GM12878 (cell line): ENCODE results near the gene CEP76. TPM values are rescaled to one million over a fixed set of nuclear protein-coding genes. Genes with fewer than 3 reads are reported as not detected.

Source experiments
- ATAC-seq: fragments of 200-7000 bp; cut with Tn5 transposase; 3 replicates; pipeline ENCODE4 v1.9.1; 2020; ENCODE audit warnings: mild to moderate bottlenecking, moderate library complexity
- BruUV-seq: library from RNA; stranded (reverse); fragments of 400-500 nt; replicated peaks from 2 replicates; lab custom pipeline; 2021; lab: Mats Ljungman, UMichigan
- CTCF ChIA-PET: fragments of 300-600 bp; sonication (Branson Sonifier 250); formaldehyde crosslinking; extraction: SDS; loops from one replicate; lab custom pipeline; 2021; ENCODE audit warnings: inconsistent platforms; lab: Yijun Ruan, JAX
- POLR2A ChIA-PET: fragments of 350-600 bp; formaldehyde crosslinking; extraction: SDS; loops from one replicate; lab custom pipeline; 2021; ENCODE audit warnings: inconsistent platforms; lab: Charles Lee
- RAD21 ChIA-PET: fragments of 300-600 bp; sonication (Branson Sonifier 250); formaldehyde crosslinking; loops from one replicate; lab custom pipeline; 2023; ENCODE audit warnings: antibody characterized with exemption; ENCODE audit not compliant: unreplicated experiment; lab: Charles Lee
- SMC1A ChIA-PET: fragments of 300-600 bp; sonication (Branson Sonifier 250); formaldehyde crosslinking; loops from one replicate; lab custom pipeline; 2023; ENCODE audit not compliant: unreplicated experiment, uncharacterized antibody; lab: Charles Lee
- DNase-seq: peaks from one replicate; pipeline ENCODE4 v3.0.0-alpha.2; 2011; ENCODE audit warnings: low read depth, low spot score
- FAIRE-seq: peaks from 3 replicates; lab custom pipeline; 2011; peaks lifted over from hg19 to GRCh38; lab: Jason Lieb, UNC
- H2AFZ ChIP-seq: 2 replicates; pipeline ENCODE4 v1.6.0; 2011; ENCODE audit warnings: low read depth, low read length, control low read depth; ENCODE audit not compliant: control insufficient read depth
- H3K27ac ChIP-seq: 2 replicates; pipeline ENCODE4 v1.5.1; 2011; ENCODE audit warnings: control low read depth; ENCODE audit not compliant: control insufficient read depth, insufficient read depth
- H3K27me3 ChIP-seq, 2 experiments: replicated peaks in 1 of 2; 2 replicates each; pipeline versions ENCODE4 v1.6.0 to v1.6.1; 2011; ENCODE audit warnings: low read length in 1 of 2; ENCODE audit not compliant: control insufficient read depth in 2 of 2, insufficient read depth in 2 of 2
- H3K36me3 ChIP-seq, 2 experiments: 2 replicates each; pipeline ENCODE4 v1.5.1; 2011; ENCODE audit warnings: low read length in 1 of 2; ENCODE audit not compliant: control insufficient read depth in 2 of 2, insufficient read depth in 2 of 2
- H3K4me1 ChIP-seq: 2 replicates; pipeline ENCODE4 v1.6.1; 2011; ENCODE audit warnings: mild to moderate bottlenecking, low read length, moderate library complexity, mixed read lengths; ENCODE audit not compliant: control insufficient read depth, insufficient read depth
- H3K4me2 ChIP-seq: 2 replicates; pipeline ENCODE4 v1.6.0; 2011; ENCODE audit warnings: control low read depth; ENCODE audit not compliant: control insufficient read depth, insufficient read depth
- H3K4me3 ChIP-seq: fragments of 200-600 bp; sonication (generic); 2 replicates; pipeline ENCODE4 v1.5.1; 2016
- H3K79me2 ChIP-seq: 2 replicates; pipeline ENCODE4 v1.6.0; 2011; ENCODE audit warnings: low read length; ENCODE audit not compliant: control insufficient read depth, insufficient read depth
- H3K9ac ChIP-seq: 2 replicates; pipeline ENCODE4 v1.8.0; 2011; ENCODE audit warnings: low read length, control low read depth, mixed read lengths; ENCODE audit not compliant: control insufficient read depth, insufficient read depth
- H3K9me3 ChIP-seq: replicated peaks from 3 replicates; pipeline ENCODE4 v1.5.1; 2011; ENCODE audit warnings: mild to moderate bottlenecking, low read length; ENCODE audit not compliant: control insufficient read depth, insufficient read depth
- H4K20me1 ChIP-seq: 2 replicates; pipeline ENCODE4 v1.6.0; 2011; ENCODE audit not compliant: control insufficient read depth, insufficient read depth
- BMI1 ChIP-seq: fragments of 450-650 bp; IDR thresholded peaks from 2 replicates; pipeline ENCODE4 v1.6.1; 2016; ENCODE audit warnings: mild to moderate bottlenecking, moderate library complexity, borderline replicate concordance
- CHD2 ChIP-seq: IDR thresholded peaks from 2 replicates; pipeline ENCODE4 v1.6.1; 2011; ENCODE audit warnings: low read depth, low read length, improper control_type of control experiment, borderline replicate concordance
- CREB1 ChIP-seq: IDR thresholded peaks from 2 replicates; pipeline ENCODE4 v1.6.1; 2012; ENCODE audit warnings: low read depth, mild to moderate bottlenecking, inconsistent platforms
- IKZF2 ChIP-seq, 2 experiments: fragments of 450-650 bp; IDR thresholded peaks; 2 replicates each; pipeline ENCODE4 v1.6.1; 2017; ENCODE audit warnings: mild to moderate bottlenecking in 2 of 2, moderate library complexity in 2 of 2
- IRF5 ChIP-seq: fragments of 450-650 bp; IDR thresholded peaks from 2 replicates; pipeline ENCODE4 v1.6.1; 2017; ENCODE audit warnings: borderline replicate concordance
- MYC ChIP-seq: IDR thresholded peaks from 2 replicates; pipeline ENCODE4 v1.6.1; 2011; ENCODE audit warnings: mild to moderate bottlenecking, low read length, moderate library complexity, inconsistent platforms; ENCODE audit not compliant: insufficient read depth, insufficient replicate concordance, insufficient read length, severe bottlenecking
- SIN3A ChIP-seq: IDR thresholded peaks from 2 replicates; pipeline ENCODE4 v1.6.1; 2012; ENCODE audit warnings: low read depth, low read length, improper control_type of control experiment
- TCF12 ChIP-seq: IDR thresholded peaks from 2 replicates; pipeline ENCODE4 v1.6.1; 2011; ENCODE audit warnings: low read depth, mild to moderate bottlenecking, low read length
- WRNIP1 ChIP-seq: IDR thresholded peaks from 2 replicates; pipeline ENCODE4 v1.6.1; 2011; ENCODE audit warnings: low read depth, low read length, improper control_type of control experiment, borderline replicate concordance
- ZZZ3 ChIP-seq: IDR thresholded peaks from 2 replicates; pipeline ENCODE4 v1.6.1; 2011; ENCODE audit warnings: low read depth; ENCODE audit not compliant: control insufficient read depth, insufficient read length
- WGBS: methylation state at CpG from one replicate; pipeline ENCODE4 v1.1.6; 2016; ENCODE audit warnings: low lambda C conversion rate; ENCODE audit not compliant: insufficient replicate concordance, insufficient coverage; ENCODE audit errors: missing lambda C conversion rate; 5-methylcytosine and 5-hydroxymethylcytosine counted together
- in situ Hi-C: fragments of 300-500 bp; cut with MboI; formaldehyde crosslinking; loops from 9 replicates; pipeline ENCODE4 v1.14.3; 2018; ENCODE audit warnings: mixed read lengths
- intact Hi-C: fragments of 100-400 bp; cut with micrococcal nuclease; formaldehyde crosslinking; loops from one replicate; pipeline ENCODE4 v1.14.2; 2022; ENCODE audit not compliant: unreplicated experiment
- polyA plus RNA-seq, 11 experiments: library from polyadenylated mRNA; depleted of rRNA in 4 of 11; unstranded in 6 of 11; stranded (reverse) in 5 of 11; fragments of >200 nt; fragmentation: Nextera tagmentation in 4 of 11; fragmentation: Illumina TruSeq in 1 of 11; extraction: Ambion mirVana in 4 of 11; extraction: Trizol in 1 of 11; gene quantifications; 1 replicate in 1 of 11; 2 replicates in 10 of 11; pipeline versions ENCODE4 v1.2.1 to v1.2.3, GENCODE V29; 2011 to 2016; ENCODE audit warnings: inconsistent platforms in 2 of 11, missing spikeins in 2 of 11, low read depth in 1 of 11
- total RNA-seq, 4 experiments: library from RNA; depleted of rRNA in 3 of 4; stranded (reverse); fragments of >200 nt in 3 of 4; fragmentation: Illumina TruSeq in 1 of 4; extraction: Trizol in 1 of 4; gene quantifications; 2 replicates each; pipeline versions ENCODE4 v1.2.1 to v1.2.3, GENCODE V29; 2013 to 2021

CEP76 gene
- total and polyA plus RNA-seq, 10 of the 15 experiments (the other 5 are each of a cell fraction or from before 2014, with no cell fraction given): 3.9 to 14.9 (median 13.2) TPM

GRCh38 chr18:12654971-12655370, 47.6 kb downstream of the CEP76 start:
- no peaks in the 10 kb centered on the region for H3K79me2 ChIP-seq
- CTCF ChIA-PET: no interaction called here

GRCh38 chr18:12652861-12653401, 49.6 kb downstream of the CEP76 start:
- 85% methylated on average over 3 of the region's 3 CpGs for WGBS
- Histone ChIP-seq H3K79me2 (no peaks in the 10 kb centered on the region), H3K27me3 (peaks cover 0 to 2% of the 10 kb centered on the region in 2 experiments; a peak in 2 of 4 replicates), H3K4me2 (no peak overlapping the region), H4K20me1 (no peaks in the 10 kb centered on the region), H3K9ac (no peak overlapping the region), H3K4me3 (no peak overlapping the region), H3K27ac (no peak overlapping the region)
- BruUV-seq: no TSS peak
- POLR2A ChIA-PET: no interaction called here
- CTCF ChIA-PET: no interaction called here
- no peak for ATAC-seq
- RAD21 ChIA-PET: interaction anchor here (0.6 kb wide), 1 partner anchor 16 kb away, joined by 3 read pairs; no protein-coding TSS in a partner anchor
- TF ChIP-seq IKZF2 (IDR thresholded peaks at IDR 0.05) (no peak), SIN3A (no peak), WRNIP1 (no peak), CHD2 (no peak), MYC (no peak), ZZZ3 (no peak), IRF5 (no peak), TCF12 (no peak), CREB1 (no peak), BMI1 (no peak)
- TF ChIP-seq, all 136 proteins: peak for 0
- DNase-seq (no peak), FAIRE-seq (no peak)
- Histone ChIP-seq H3K36me3 (no peaks in the 10 kb centered on the region), H3K9me3 (no peaks in the 10 kb centered on the region), H2AFZ (no peak overlapping the region), H3K4me1 (no peaks in the 10 kb centered on the region)
- intact Hi-C loops (loop anchor here (5.0 kb wide), 1 partner anchor 56 kb away; no protein-coding TSS in a partner anchor), in situ Hi-C loops (no loop called here)
- SMC1A ChIA-PET: no interaction called here

More at GRCh38 chr18:12654971-12655370, 47.6 kb downstream of the CEP76 start:
- Histone ChIP-seq H3K4me2 (no peak overlapping the region), H3K4me1 (no peaks in the 10 kb centered on the region), H3K27me3 (peaks cover 0 to 2% of the 10 kb centered on the region in 2 experiments; a peak in 2 of 4 replicates), H3K9me3 (no peaks in the 10 kb centered on the region), H3K36me3 (no peaks in the 10 kb centered on the region), H4K20me1 (no peaks in the 10 kb centered on the region), H3K27ac (no peak overlapping the region), H3K9ac (no peak overlapping the region), H2AFZ (no peak overlapping the region), H3K4me3 (no peak overlapping the region)
- BruUV-seq: no TSS peak
- POLR2A ChIA-PET: no interaction called here
- no peak for TF ChIP-seq BMI1
- intact Hi-C loops: loop anchor here (5.0 kb wide), 2 partner anchors 58 to 113 kb away; no protein-coding TSS in a partner anchor
- RAD21 ChIA-PET: no interaction called here
- SMC1A ChIA-PET: interaction anchor here (0.6 kb wide), 1 partner anchor 270 kb away, joined by 3 read pairs; no protein-coding TSS in a partner anchor
- ATAC-seq (no peak), DNase-seq (no peak), FAIRE-seq (no peak)
- 64% methylated on average over 1 of the region's 1 CpG for WGBS
- in situ Hi-C loops: no loop called here
